ENCODE data around the gene OR7D2. TPM values are rescaled to one million over a fixed set of nuclear protein-coding genes. Genes with fewer than 3 reads are reported as not detected.
A peak's percentile ranks its signal among the peaks of the same experiment; 100 is the strongest.

Gene OR7D2
- total RNA-seq, 4 donors from 2014 or later = not detected

DNA sequence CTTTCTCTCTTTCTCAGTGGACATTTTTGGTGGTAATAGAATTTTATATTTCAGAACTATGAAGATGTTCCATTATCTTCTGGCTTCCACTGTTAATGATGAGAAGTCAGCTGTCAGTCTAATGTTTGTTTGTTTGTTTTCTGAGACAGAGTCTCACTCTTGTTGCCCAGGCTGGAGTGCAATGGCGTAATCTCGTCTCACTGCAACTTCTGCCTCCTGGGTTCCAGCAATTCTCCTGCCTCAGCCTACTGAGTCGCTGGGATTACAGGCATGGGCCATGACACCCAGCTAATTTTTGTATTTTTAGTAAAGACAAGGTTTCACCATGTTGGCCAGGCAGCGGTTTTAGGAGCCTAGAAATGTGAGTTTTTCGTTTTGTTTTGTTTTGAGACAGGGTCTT, 33.9 kb upstream of the OR7D2 start:
- intact Hi-C loops (cut with DNase I; ENCODE audit: low total_unique reads) = loop anchor here (10.0 kb wide), 1 partner anchor 1530 kb away; no protein-coding TSS in a partner anchor
- DNase-seq (ENCODE audit: low spot score in 2 of 2) = no peak
- 98 to 99% methylated on average over 5 of the region's 5 CpGs for WGBS, 2 donors

DNA sequence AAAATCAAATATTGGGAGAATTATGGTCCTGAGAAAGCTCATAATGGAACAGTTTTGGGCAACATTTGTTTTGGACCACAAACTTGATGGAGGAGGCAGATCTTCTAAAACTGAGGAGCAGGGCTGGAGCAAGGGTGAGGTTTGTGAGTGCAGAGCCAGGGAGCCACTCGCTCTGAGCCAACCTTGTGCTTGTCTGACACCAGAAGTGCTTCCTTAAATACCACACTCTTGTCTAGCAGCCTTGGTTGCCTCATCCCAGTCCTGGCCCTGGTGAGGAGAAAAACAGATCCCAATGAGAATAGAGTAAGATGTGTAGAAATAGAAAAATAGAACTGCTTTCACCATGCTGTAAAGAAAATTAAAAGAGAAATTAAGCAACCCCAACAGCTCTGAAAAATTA, 31.9 kb upstream of the OR7D2 start:
- WGBS, 2 donors = 92 to 95% methylated on average over 1 of the region's 1 CpG
- intact Hi-C loops (cut with DNase I; ENCODE audit: low total_unique reads) = loop anchor here (10.0 kb wide), 1 partner anchor 1528 kb away; no protein-coding TSS in a partner anchor

More for the DNA sequence above, 33.9 kb upstream of the OR7D2 start:
- no peak for TF ChIP-seq POLR2A (IDR thresholded peaks at IDR 0.05)
- TF ChIP-seq, protein P1, sequence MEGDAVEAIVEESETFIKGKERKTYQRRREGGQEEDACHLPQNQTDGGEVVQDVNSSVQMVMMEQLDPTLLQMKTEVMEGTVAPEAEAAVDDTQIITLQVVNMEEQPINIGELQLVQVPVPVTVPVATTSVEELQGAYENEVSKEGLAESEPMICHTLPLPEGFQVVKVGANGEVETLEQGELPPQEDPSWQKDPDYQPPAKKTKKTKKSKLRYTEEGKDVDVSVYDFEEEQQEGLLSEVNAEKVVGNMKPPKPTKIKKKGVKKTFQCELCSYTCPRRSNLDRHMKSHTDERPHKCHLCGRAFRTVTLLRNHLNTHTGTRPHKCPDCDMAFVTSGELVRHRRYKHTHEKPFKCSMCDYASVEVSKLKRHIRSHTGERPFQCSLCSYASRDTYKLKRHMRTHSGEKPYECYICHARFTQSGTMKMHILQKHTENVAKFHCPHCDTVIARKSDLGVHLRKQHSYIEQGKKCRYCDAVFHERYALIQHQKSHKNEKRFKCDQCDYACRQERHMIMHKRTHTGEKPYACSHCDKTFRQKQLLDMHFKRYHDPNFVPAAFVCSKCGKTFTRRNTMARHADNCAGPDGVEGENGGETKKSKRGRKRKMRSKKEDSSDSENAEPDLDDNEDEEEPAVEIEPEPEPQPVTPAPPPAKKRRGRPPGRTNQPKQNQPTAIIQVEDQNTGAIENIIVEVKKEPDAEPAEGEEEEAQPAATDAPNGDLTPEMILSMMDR (IDR thresholded peaks at IDR 0.05) = no peak
- H3K4me3 ChIP-seq (ENCODE audit: low read depth, poor library complexity, severe bottlenecking) = no peak overlapping the region

DNA sequence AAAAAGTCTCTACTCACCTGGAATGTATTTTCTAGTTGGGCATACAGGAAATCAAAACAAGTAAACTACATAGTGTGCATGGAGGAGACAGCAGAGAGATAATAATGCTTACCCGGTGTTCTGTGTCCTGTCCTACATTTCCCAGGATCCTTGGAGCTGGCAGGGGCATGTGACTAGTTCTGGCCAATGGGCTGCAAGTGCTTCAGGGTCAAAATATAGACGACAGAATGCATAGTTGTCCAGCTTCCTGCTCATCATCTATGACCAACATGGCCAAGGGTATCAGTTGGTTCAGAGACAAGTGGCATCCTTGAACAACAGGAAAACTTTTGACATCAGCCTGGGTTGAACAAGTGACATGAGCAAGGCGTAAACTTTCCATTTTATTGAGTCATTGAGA, 30.1 kb upstream of the OR7D2 start:
- TF ChIP-seq, protein P1 (IDR thresholded peaks at IDR 0.05) = no peak
- TF ChIP-seq POLR2A (IDR thresholded peaks at IDR 0.05) = no peak
- WGBS, 2 donors = 96% methylated on average over 3 of the region's 3 CpGs
- intact Hi-C loops (cut with DNase I; ENCODE audit: low total_unique reads) = loop anchor here (10.0 kb wide), 1 partner anchor 1526 kb away; no protein-coding TSS in a partner anchor
- H3K4me3 ChIP-seq (ENCODE audit: low read depth, poor library complexity, severe bottlenecking) = no peak overlapping the region
- DNase-seq (ENCODE audit: low spot score in 2 of 2) = no peak

More for the DNA sequence above, 31.9 kb upstream of the OR7D2 start:
- no peak overlapping the region for H3K4me3 ChIP-seq (ENCODE audit: low read depth, poor library complexity, severe bottlenecking)
- no peak for DNase-seq (ENCODE audit: low spot score in 2 of 2)
- TF ChIP-seq POLR2A (IDR thresholded peaks at IDR 0.05) = no peak
- TF ChIP-seq, protein P1 (IDR thresholded peaks at IDR 0.05) = no peak

DNA sequence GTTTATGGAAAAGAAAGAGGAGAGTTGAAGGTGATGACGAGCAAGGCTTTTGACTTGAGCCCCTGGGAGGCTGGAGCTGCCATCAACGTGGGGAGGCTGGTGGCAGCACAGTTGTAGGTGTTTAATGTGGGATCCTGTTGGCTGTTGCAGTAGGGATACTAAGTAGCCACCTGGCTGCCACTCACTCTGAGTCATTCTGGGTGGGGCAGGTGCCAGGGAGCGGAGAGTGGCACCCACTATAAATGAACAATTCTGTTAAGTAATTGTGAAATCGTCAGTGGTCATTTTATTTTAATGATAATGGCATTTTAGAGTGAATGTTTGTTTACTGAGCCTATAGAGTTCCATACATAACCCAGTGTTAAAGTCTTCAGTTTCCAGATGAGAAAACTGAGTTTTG, 28.8 kb upstream of the OR7D2 start:
- intact Hi-C loops (cut with DNase I; ENCODE audit: low total_unique reads) = loop anchor here (10.0 kb wide), 1 partner anchor 1525 kb away; no protein-coding TSS in a partner anchor
- WGBS, 2 donors = 90 to 93% methylated on average over 4 of the region's 4 CpGs
- TF ChIP-seq, protein P1 (IDR thresholded peaks at IDR 0.05) = no peak
- no peak for TF ChIP-seq POLR2A (IDR thresholded peaks at IDR 0.05)
- no peak overlapping the region for H3K4me3 ChIP-seq (ENCODE audit: low read depth, poor library complexity, severe bottlenecking)
- DNase-seq (ENCODE audit: low spot score in 2 of 2) = peak in 1 of 2 donors; percentile 42

DNA sequence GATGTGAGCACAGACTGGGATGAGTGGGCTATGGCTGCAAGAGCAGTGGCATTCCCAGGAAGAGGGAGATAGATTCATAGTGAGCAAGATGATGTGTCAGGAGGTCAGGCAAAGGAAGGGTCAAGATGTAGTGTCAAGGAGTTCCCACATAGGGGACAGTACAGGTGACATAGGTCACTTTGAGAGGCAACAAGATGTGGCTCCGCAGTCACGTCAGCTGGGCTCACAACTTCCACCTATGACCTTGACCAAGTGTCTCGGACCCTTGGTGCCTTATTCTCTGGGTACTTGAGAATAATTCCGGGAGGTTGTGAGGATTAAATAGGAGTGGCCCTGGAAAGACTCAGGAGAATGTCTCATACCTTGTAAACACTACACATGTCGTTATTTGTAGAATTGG, 28.1 kb upstream of the OR7D2 start:
- no peak for DNase-seq (ENCODE audit: low spot score in 2 of 2)
- TF ChIP-seq, protein P1 (IDR thresholded peaks at IDR 0.05) = no peak
- TF ChIP-seq POLR2A (IDR thresholded peaks at IDR 0.05) = no peak
- 88 to 98% methylated on average over 5 of the region's 5 CpGs for WGBS, 2 donors
- no peak overlapping the region for H3K4me3 ChIP-seq (ENCODE audit: low read depth, poor library complexity, severe bottlenecking)
- intact Hi-C loops (cut with DNase I; ENCODE audit: low total_unique reads) = no loop called here

DNA sequence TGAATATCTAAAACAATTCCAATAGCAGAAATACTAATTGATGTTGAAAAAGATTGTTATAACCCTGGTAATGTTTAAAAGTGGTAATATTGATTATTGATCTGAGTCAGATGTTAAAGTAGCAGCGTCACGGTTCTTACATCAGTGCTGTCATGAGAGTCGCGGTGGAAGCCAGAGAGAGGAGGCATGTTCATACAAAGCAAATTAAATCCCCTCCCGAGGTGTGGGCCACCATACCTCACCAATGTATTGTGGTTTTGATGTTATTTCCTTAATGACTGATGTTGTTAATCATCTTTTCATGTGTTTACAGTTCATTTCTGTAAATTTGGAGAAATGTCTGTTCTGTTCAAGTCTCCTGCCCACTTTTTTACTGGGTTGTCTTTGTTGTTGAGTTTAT, 27.4 kb upstream of the OR7D2 start:
- 87 to 91% methylated on average over 5 of the region's 5 CpGs for WGBS, 2 donors
- TF ChIP-seq, protein P1 (IDR thresholded peaks at IDR 0.05) = no peak
- TF ChIP-seq POLR2A (IDR thresholded peaks at IDR 0.05) = no peak
- intact Hi-C loops (cut with DNase I; ENCODE audit: low total_unique reads) = no loop called here
- no peak overlapping the region for H3K4me3 ChIP-seq (ENCODE audit: low read depth, poor library complexity, severe bottlenecking)
- DNase-seq (ENCODE audit: low spot score in 2 of 2) = no peak

Data from lower leg skin (tissue), 4 donors.